Superior temporal gyrus (tissue), 1 donor: ENCODE data around the gene CYTH4.

Source experiments
- DNase-seq: peaks from one replicate; pipeline ENCODE4 v3.0.0-alpha.2; 2016; ENCODE audit errors: extremely low spot score

The CYTH4 gene

GRCh38 chr22:37270928-37271650, 11.2 kb upstream of the CYTH4 start:
- DNase-seq: no peak

- DNase-seq: no peak
Observed at GRCh38 chr22:37273126-37273845, 9.0 kb upstream of the CYTH4 start.

DNA sequence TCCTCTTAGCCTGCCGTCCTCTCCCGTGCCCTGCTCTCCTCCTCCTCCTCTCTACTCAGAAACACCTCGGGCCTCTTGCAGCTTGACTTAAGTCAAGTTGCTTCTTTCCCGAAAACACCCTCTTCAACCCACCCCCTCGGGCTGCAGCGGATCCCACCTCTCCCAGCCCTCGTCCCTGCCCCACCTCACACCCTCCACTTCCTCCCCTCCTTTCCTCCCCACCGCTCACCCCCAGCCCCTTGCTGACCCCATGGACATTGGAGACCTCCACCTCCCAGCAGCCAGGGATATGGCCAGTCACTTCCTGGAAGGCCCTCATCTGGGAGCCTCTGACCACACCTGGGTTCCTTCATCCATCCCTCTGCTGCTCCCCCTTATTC, 8.5 kb upstream of the CYTH4 start:
- no peak for DNase-seq

DNA sequence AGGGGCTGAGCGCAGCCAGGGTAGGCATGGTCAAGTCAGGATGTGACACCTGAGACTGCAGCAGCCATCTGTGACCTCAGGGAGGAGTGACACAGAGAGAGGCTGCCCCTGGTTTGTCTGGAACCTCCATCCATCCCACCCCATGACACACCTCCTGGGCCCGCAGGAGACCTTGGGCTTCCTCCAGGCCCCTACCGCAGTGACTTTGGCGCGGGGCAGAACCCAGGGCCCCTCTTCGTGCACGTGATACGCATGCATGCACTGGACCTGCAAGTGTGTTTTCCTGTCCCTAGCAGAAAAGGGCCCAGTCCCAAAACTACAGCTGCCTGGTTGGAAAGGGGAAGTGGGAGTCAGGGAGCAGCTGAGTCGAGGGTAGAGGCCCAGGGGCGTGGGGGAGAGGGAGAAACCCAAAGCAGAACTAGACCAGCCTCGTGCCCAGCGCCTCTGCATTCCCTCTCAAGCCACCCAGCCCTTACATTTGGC, 7.9 kb upstream of the CYTH4 start:
- DNase-seq: no peak

- DNase-seq: no peak
Observed at GRCh38 chr22:37275134-37275533, 7.2 kb upstream of the CYTH4 start.

GRCh38 chr22:37275622-37276021, 6.7 kb upstream of the CYTH4 start:
- no peak for DNase-seq

- no peak for DNase-seq
Observed at GRCh38 chr22:37276776-37277175, 5.5 kb upstream of the CYTH4 start.

DNA sequence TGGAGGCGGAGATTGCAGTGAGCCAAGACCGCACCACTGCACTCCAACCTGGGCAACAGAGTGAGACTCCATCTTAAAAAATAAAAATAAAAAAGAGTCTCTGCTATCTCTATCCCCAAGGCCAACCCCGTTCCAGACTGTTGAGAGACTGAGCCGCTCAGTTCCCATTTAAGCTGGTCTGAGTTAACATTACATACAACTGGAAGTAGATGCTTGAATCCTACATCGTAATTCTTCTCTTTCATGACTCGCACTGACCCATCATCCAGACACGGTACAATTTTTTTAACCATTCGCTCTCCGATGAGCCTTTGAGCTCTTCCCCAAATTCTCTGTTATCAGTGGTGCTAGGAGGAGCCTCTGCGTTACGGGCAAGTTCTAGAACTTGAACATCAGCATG, 4.9 kb upstream of the CYTH4 start:
- DNase-seq: no peak

DNA sequence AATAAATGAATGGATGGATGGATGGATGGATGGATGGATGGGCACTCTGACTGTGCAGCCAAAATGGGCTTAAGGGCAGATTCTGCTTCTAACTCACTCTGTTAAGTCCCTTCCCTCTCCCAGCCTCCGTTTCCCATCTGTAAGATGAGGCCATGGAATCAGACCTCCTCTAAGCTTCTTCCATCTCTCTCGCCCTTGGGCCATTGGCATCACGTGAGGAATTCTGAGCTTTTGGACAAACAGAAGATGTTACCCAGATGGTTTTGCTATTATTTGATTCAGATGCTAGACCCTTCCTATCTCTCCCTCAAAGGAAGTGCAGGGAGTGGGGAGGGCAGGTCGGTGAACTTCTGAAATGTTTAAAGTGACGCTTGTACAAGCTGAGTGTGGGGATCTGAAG, 4.0 kb upstream of the CYTH4 start:
- no peak for DNase-seq

GRCh38 chr22:37279331-37280181, 2.8 kb upstream of the CYTH4 start:
- no peak for DNase-seq

GRCh38 chr22:37280718-37281117, 1.6 kb upstream of the CYTH4 start:
- no peak for DNase-seq

DNA sequence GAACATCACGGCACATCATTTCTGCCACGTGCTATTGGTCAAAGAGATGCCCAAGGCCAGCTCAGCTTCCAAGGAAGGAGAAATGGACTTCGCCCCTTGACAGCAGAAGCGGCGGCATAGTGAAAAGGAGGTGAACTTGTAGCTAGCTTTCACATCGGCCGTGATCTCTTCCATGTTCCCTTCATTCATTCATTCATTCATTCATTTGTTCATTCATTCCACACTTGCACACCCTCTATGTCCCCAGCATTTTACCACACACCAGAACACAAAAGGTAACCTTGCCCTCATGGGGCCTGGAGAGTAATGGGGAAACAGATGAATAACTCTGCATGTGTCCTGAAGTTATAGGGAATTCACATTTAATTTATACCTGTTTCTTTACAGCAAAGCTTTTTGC, 1.1 kb upstream of the CYTH4 start:
- no peak for DNase-seq

GRCh38 chr22:37281646-37282384, 493 bp upstream of the CYTH4 start:
- DNase-seq: no peak

DNA sequence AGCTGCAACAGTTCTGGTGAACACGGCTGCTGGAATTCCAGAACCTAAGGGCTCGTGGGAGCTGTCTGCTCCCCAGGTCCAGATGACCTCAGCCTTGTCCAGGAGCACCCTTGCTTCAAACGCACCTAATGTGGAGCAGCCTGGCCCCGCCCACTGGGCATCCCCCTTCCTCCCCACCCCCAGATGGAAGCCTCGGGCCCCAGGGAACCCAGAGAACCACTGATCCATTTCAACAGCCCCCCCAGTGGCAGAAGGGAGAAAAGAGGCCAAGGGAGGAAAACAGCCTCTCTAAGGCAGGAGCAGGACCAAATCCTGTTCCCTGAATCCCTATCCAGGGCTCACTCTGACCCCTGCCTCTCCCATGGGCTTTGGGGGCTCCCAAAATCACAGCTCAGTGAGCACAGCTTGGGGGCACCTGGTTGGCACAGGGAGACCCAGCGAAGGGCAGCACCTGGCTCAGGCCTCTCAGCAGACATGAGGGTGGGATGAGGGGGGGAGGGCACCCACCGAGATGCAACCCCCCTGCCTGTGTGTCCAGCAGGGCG, 1.2 kb downstream of the CYTH4 start:
- no peak for DNase-seq

- DNase-seq: no peak
Observed at GRCh38 chr22:37284126-37284804, 2.0 kb downstream of the CYTH4 start.

DNA sequence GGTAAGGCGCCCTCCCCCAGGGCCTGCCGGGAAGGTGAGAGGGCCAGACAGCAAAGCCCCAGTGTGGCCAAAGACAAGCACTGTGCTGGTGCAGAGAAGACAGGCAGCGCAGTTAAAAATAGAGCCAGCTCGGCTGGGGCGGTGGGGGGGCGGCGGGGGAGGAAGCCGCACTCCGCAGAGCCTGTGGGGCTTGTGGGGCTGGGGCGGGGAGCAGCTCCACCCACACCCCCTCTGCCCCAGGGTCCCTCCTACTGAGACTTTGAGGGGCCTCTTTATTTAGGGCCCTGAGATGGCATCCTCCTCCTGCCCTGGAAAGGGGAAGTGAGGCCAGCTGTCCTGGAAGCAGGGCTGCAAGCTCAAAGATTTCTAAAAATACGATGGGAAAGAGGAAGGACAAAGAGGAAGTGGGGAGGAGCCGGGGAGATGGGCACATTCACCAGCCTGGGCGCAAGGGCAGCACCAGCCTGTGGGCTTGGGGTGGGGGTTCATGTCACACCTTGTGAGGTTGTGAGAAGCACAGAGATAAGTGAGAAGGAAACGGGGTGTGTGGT, 2.6 kb downstream of the CYTH4 start:
- no peak for DNase-seq

GRCh38 chr22:37285937-37286336, 3.6 kb downstream of the CYTH4 start:
- DNase-seq: no peak

DNA sequence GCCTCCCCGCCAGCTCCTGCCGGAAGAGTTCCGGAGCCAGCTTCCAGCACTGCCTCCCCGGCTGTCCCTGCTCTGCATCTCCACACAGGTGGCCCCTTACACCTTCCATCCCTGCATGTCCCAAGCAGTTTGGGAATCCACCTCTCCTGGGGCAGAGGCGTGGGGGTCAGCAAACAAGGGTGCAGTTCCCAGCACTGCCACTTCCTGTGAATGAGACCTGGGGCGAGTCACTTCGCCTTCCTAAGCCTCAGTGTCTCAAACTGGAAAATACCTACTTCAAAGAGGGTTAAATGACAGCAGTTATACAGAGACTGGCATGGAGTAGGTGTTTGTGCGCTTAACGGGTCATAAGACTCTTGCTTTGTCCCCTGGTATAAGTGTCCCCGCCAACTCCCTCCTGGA, 5.2 kb downstream of the CYTH4 start:
- no peak for DNase-seq

- DNase-seq: no peak
Observed at GRCh38 chr22:37288521-37288920, 6.2 kb downstream of the CYTH4 start.

GRCh38 chr22:37289156-37289735, 6.9 kb downstream of the CYTH4 start:
- no peak for DNase-seq
